ENCODE data around the gene NCKIPSD.
A peak's percentile ranks its signal among the peaks of the same experiment; 100 is the strongest.

The NCKIPSD gene

GRCh38 chr3:48637305-48637704 is 48.4 kb downstream of the NCKIPSD start:
- H3K27ac ChIP-seq: no peak overlapping the region

GRCh38 chr3:48636149-48636655 is 49.5 kb downstream of the NCKIPSD start:
- no peak for TF ChIP-seq CTCF (conservative IDR thresholded peaks at IDR 0.05)
- H3K27ac ChIP-seq: peak overlapping the region; percentile 88

More at GRCh38 chr3:48637305-48637704, 48.4 kb downstream of the NCKIPSD start:
- no peak for TF ChIP-seq CTCF (conservative IDR thresholded peaks at IDR 0.05)

GRCh38 chr3:48635222-48636021 is 50.3 kb downstream of the NCKIPSD start, which contains the start of gene SLC26A6:
SLC26A6 (minus strand) TSS chr3:48635461; CDS start chr3:48635393, 68 bp downstream.
- peak; percentile 69 for TF ChIP-seq CTCF (conservative IDR thresholded peaks at IDR 0.05)
- H3K27ac ChIP-seq: peak within 1 kb of the TSS; percentile 88

- TF ChIP-seq CTCF (conservative IDR thresholded peaks at IDR 0.05): no peak
- peak overlapping the region; percentile 88 for H3K27ac ChIP-seq
These were observed 51.0 kb downstream of the NCKIPSD start for GRCh38 chr3:48634661-48635221.

- TF ChIP-seq CTCF (conservative IDR thresholded peaks at IDR 0.05): no peak
- peak overlapping the region; percentile 88 for H3K27ac ChIP-seq
These were observed 52.0 kb downstream of the NCKIPSD start for GRCh38 chr3:48633743-48634142.

- H3K27ac ChIP-seq: peak overlapping the region; percentile 88; the same call in 1 of the 2 replicates
- no peak for TF ChIP-seq CTCF (conservative IDR thresholded peaks at IDR 0.05)
These were observed 52.5 kb downstream of the NCKIPSD start for GRCh38 chr3:48633256-48633655.

All from VCaP (cell line).